ENCODE results near the gene NFIA.
A peak's percentile ranks its signal among the peaks of the same experiment; 100 is the strongest.

Gene NFIA

DNA sequence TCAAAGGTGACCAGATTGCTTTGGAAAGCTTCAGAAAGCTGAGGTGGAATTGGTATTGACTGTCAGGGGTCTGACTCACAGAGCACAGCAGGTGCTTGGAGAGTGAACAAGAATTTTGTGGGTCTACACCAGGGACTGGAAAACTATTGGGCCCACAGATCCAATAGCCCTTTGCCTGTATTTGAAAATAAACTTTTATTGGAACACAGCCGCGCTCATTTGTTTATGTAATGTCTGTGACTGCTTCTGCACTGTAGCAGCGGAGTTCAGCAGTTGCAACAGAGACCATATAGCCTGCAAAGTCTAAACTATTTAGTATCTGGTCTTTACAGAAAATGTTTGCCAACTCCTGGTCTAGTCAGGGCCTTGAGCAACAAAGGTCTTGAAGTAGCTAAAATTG lies 315.6 kb downstream of the NFIA start:
- Histone ChIP-seq H3K4me1 (ENCODE audit: control insufficient read depth in 5 of 5, insufficient read depth in 5 of 5, low read length in 5 of 5) (peaks cover 0 to 26% (median 24%) of the 10 kb centered on the region in 5 donors), H3K27me3 (ENCODE audit: control insufficient read depth in 5 of 5, insufficient read depth in 4 of 5, low read length in 5 of 5) (no peaks in the 10 kb centered on the region), H3K36me3 (ENCODE audit: control insufficient read depth in 5 of 5, insufficient read depth in 5 of 5, low read length in 5 of 5) (no peaks in the 10 kb centered on the region), H3K9ac (ENCODE audit: low read length in 5 of 5) (peak overlapping the region in 1 of 5 donors; percentile 32), H3K4me3 (ENCODE audit: low read depth in 1 of 5, low read length in 5 of 5) (no peak overlapping the region), H3K9me3 (ENCODE audit: control insufficient read depth in 5 of 5, low read length in 5 of 5) (peaks cover 0 to 2% (median 0%) of the 10 kb centered on the region in 5 donors), H3K27ac (ENCODE audit: low read depth, low read length) (peak overlapping the region; percentile 38)

DNA sequence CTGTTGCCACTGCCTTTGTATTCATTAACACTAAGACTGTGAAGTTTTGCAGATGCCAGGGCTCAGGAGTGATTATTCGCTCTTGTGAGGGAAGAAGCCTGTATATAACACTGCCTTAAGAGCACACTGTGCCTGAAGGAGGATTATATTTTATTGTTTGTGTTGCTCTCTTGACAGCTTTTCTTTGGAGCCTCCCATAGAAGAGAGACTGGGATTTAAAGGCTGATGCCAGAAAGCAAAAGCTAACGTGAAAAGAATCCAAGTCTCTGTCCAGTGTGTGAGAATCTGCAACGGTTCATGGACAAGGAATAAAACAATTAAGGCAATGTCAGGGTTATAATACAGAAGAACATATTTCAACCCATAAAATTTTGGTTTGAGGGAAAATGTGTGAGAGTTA lies 316.8 kb downstream of the NFIA start:
- Histone ChIP-seq H3K36me3 (ENCODE audit: control insufficient read depth in 5 of 5, insufficient read depth in 5 of 5, low read length in 5 of 5) (peaks cover 0 to under 1% (median 0%) of the 10 kb centered on the region in 5 donors), H3K4me1 (ENCODE audit: control insufficient read depth in 5 of 5, insufficient read depth in 5 of 5, low read length in 5 of 5) (peaks cover 0 to 26% (median 25%) of the 10 kb centered on the region in 5 donors), H3K9me3 (ENCODE audit: control insufficient read depth in 5 of 5, low read length in 5 of 5) (peaks cover 0 to 2% (median 0%) of the 10 kb centered on the region in 5 donors), H3K9ac (ENCODE audit: low read length in 5 of 5) (no peak overlapping the region), H3K27ac (ENCODE audit: low read depth, low read length) (peak overlapping the region; percentile 58), H3K27me3 (ENCODE audit: control insufficient read depth in 5 of 5, insufficient read depth in 4 of 5, low read length in 5 of 5) (no peaks in the 10 kb centered on the region), H3K4me3 (ENCODE audit: low read depth in 1 of 5, low read length in 5 of 5) (no peak overlapping the region)

DNA sequence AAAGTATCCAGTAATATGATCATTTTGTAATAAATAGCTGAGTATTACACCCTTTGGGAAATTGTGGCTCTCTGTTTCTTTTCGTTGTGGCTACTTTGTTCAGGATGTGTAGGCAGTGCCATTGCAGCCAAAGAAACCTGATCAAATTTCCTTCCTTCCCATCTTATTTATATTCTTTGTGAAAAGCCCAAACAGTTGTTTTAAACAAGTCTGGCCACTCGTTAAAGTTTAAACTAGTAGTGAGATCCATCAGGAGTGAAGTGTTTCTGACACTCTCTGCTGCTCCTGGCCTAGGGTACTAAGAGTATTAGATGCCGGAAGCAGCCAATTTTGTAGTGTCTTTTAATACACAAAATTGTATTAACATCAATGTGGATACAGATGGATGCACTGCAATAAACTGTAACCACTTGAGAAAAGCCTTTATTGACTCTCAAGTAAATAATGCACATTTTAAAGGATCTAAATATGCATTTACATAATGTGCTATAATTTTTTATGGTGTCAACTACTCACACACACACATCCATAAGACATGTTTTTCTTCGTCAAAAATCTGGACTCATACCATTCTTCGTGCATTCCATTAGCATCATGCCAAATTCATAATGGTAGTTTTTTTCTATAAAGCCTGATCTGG lies 317.9 kb downstream of the NFIA start:
- Histone ChIP-seq H3K4me1 (ENCODE audit: control insufficient read depth in 5 of 5, insufficient read depth in 5 of 5, low read length in 5 of 5) (peaks cover 0 to 26% (median 25%) of the 10 kb centered on the region in 5 donors), H3K36me3 (ENCODE audit: control insufficient read depth in 5 of 5, insufficient read depth in 5 of 5, low read length in 5 of 5) (peaks cover 0 to 5% (median 2%) of the 10 kb centered on the region in 5 donors), H3K27me3 (ENCODE audit: control insufficient read depth in 5 of 5, insufficient read depth in 4 of 5, low read length in 5 of 5) (no peaks in the 10 kb centered on the region), H3K9me3 (ENCODE audit: control insufficient read depth in 5 of 5, low read length in 5 of 5) (no peaks in the 10 kb centered on the region), H3K9ac (ENCODE audit: low read length in 5 of 5) (no peak overlapping the region), H3K4me3 (ENCODE audit: low read depth in 1 of 5, low read length in 5 of 5) (no peak overlapping the region), H3K27ac (ENCODE audit: low read depth, low read length) (peak overlapping the region; percentile 58)

DNA sequence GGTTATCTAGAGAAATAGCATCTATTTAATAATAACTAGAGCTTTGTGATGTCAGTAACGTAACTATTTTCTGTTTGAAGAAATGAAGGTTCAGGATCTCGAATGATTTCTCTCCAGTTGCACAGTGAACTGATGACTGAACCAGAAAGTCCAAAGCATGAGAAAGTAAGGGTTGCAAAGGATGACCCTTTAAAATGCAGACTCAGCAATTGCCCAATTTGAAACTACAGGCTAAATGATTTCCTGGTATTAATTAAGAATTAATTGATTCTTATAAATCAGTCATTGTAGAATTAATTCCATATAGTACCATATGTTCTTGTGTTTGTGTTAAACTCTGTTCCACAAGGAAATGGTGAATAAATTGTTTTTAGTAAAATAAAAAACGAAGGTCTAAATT lies 318.6 kb downstream of the NFIA start:
- Histone ChIP-seq H3K4me1 (ENCODE audit: control insufficient read depth in 5 of 5, insufficient read depth in 5 of 5, low read length in 5 of 5) (peaks cover 0 to 26% (median 25%) of the 10 kb centered on the region in 5 donors), H3K36me3 (ENCODE audit: control insufficient read depth in 5 of 5, insufficient read depth in 5 of 5, low read length in 5 of 5) (peaks cover 0 to 5% (median 2%) of the 10 kb centered on the region in 5 donors), H3K9me3 (ENCODE audit: control insufficient read depth in 5 of 5, low read length in 5 of 5) (no peaks in the 10 kb centered on the region), H3K27me3 (ENCODE audit: control insufficient read depth in 5 of 5, insufficient read depth in 4 of 5, low read length in 5 of 5) (no peaks in the 10 kb centered on the region), H3K27ac (ENCODE audit: low read depth, low read length) (no peak overlapping the region), H3K9ac (ENCODE audit: low read length in 5 of 5) (no peak overlapping the region), H3K4me3 (ENCODE audit: low read depth in 1 of 5, low read length in 5 of 5) (no peak overlapping the region)

DNA sequence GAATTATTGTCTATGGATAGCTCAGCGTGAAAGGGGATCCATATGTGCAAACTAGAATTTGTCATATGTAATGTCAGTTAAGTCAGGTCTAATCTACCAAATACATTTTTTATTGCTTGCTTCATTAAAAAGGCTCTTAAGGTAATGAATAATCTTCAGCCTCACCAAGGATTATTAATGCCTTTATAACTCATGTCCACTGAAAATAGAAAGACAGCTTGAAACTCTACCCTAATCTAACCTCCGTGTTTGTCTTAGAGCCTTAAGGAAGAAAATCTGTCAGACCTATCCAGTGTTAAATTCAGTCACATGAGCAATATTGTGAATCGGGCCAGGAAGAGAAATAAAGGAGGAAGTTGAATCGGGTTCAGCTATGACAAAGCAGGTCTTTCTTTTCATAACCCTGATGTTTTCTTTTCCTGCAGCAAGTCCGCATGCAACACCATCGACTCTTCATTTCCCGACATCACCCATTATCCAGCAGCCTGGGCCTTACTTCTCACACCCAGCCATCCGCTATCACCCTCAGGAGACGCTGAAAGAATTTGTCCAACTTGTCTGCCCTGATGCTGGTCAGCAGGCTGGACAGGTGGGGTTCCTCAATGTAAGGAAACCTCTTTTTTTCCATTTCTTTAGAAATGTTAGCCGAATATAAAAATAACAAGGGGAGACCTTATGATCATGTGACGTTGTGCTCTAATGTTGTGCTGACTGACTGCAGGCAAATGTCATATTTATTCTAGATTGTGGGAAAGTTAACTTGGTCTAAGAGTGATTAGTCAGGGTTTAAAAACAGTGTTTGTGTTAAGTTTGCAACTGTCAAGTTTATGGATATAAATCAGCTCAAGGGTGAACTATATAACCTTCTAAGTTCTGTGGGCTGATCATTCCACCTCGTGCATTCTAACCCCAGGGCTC lies 321.6 kb downstream of the NFIA start:
- Histone ChIP-seq H3K4me3 (ENCODE audit: low read depth in 1 of 5, low read length in 5 of 5) (peak overlapping the region in 1 of 5 donors; percentile 8), H3K4me1 (ENCODE audit: control insufficient read depth in 5 of 5, insufficient read depth in 5 of 5, low read length in 5 of 5) (peaks cover 0 to 22% (median 13%) of the 10 kb centered on the region in 5 donors), H3K9ac (ENCODE audit: low read length in 5 of 5) (no peak overlapping the region), H3K9me3 (ENCODE audit: control insufficient read depth in 5 of 5, low read length in 5 of 5) (no peaks in the 10 kb centered on the region), H3K36me3 (ENCODE audit: control insufficient read depth in 5 of 5, insufficient read depth in 5 of 5, low read length in 5 of 5) (peaks cover 16 to 30% (median 26%) of the 10 kb centered on the region in 5 donors), H3K27ac (ENCODE audit: low read depth, low read length) (no peak overlapping the region), H3K27me3 (ENCODE audit: control insufficient read depth in 5 of 5, insufficient read depth in 4 of 5, low read length in 5 of 5) (no peaks in the 10 kb centered on the region)

DNA sequence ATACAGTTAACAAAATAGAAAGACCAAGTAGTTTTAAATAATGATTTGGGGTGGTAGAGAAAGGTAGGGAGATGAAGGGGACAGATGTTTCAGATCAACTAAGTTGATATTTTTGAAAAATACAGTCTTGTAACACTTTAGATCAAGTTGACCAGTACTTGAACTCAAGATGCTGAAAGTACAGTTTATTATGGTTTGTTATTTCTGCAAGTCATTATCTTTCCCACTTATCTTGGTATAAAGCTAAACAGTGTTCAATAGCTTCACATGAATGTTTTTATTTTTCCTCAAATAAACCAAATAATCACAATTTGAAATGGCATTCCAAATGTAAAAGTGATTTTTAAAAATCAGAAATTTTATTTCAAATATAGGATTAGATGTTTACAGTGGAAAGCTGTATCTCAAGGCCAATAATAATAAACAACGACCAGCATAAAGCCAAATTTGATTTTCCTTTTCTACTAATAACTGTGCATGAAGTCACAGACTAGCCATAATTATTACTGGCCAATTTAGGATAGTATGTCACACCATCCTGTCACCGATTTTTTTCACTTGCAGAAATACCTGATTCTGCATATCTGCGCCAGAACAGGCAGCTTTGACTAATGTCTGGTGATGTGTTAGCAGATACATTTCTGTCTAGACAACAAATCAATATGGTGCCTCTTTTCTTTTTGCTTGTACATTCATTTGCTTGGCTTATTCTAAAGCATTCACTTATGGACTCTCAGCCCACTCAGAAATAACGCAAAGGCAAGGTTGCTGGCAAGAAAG lies 322.4 kb downstream of the NFIA start:
- Histone ChIP-seq H3K9me3 (ENCODE audit: control insufficient read depth in 5 of 5, low read length in 5 of 5) (no peaks in the 10 kb centered on the region), H3K27me3 (ENCODE audit: control insufficient read depth in 5 of 5, insufficient read depth in 4 of 5, low read length in 5 of 5) (no peaks in the 10 kb centered on the region), H3K4me3 (ENCODE audit: low read depth in 1 of 5, low read length in 5 of 5) (no peak overlapping the region), H3K27ac (ENCODE audit: low read depth, low read length) (no peak overlapping the region), H3K36me3 (ENCODE audit: control insufficient read depth in 5 of 5, insufficient read depth in 5 of 5, low read length in 5 of 5) (peaks cover 16 to 39% (median 33%) of the 10 kb centered on the region in 5 donors), H3K4me1 (ENCODE audit: control insufficient read depth in 5 of 5, insufficient read depth in 5 of 5, low read length in 5 of 5) (peaks cover 0 to 15% (median 4%) of the 10 kb centered on the region in 5 donors), H3K9ac (ENCODE audit: low read length in 5 of 5) (no peak overlapping the region)

DNA sequence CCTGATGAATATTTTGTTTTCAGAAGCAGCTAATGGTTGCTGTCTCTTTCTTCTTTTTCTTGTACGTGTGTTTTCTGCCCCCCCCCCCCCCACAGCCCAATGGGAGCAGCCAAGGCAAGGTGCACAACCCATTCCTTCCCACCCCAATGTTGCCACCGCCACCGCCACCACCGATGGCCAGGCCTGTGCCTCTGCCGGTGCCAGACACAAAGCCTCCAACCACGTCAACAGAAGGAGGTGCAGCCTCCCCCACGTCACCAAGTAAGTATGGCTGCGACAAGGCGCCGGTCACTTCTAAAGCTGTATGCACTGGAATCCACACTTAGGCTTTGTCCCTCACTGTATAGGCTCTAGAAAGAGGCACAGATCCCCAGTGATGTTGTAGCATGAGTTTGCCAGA lies 324.1 kb downstream of the NFIA start:
- peaks cover 19 to 49% (median 43%) of the 10 kb centered on the region in 5 donors for H3K36me3 ChIP-seq (ENCODE audit: control insufficient read depth in 5 of 5, insufficient read depth in 5 of 5, low read length in 5 of 5)
- H3K9me3 ChIP-seq (ENCODE audit: control insufficient read depth in 5 of 5, low read length in 5 of 5) = no peaks in the 10 kb centered on the region
- no peak overlapping the region for H3K9ac ChIP-seq (ENCODE audit: low read length in 5 of 5)
- peaks cover 0 to 9% (median 0%) of the 10 kb centered on the region in 5 donors for H3K4me1 ChIP-seq (ENCODE audit: control insufficient read depth in 5 of 5, insufficient read depth in 5 of 5, low read length in 5 of 5)
- no peaks in the 10 kb centered on the region for H3K27me3 ChIP-seq (ENCODE audit: control insufficient read depth in 5 of 5, insufficient read depth in 4 of 5, low read length in 5 of 5)
- H3K27ac ChIP-seq (ENCODE audit: low read depth, low read length) = no peak overlapping the region
- no peak overlapping the region for H3K4me3 ChIP-seq (ENCODE audit: low read depth in 1 of 5, low read length in 5 of 5)

DNA sequence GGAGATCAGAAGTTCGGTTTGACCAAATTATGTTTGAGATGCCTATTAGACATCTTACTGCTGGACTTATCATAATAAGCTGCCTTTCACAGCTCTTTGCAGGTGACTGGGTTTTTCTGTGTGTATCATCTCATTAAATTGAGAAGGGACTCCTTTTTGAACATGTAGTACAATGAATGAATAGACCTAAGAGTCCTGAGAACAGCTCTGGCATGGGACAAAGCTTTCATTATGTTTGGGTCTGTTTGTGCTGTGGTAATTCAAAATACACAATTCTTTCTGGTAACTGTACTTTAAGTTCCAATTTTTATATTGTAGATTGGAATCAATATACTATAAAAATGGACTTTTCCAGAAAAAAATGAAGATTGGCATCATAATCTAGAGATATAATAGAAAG lies 330.2 kb downstream of the NFIA start:
- Histone ChIP-seq H3K4me3 (ENCODE audit: low read depth in 1 of 5, low read length in 5 of 5) (no peak overlapping the region), H3K27ac (ENCODE audit: low read depth, low read length) (no peak overlapping the region), H3K36me3 (ENCODE audit: control insufficient read depth in 5 of 5, insufficient read depth in 5 of 5, low read length in 5 of 5) (peaks cover 17 to 41% (median 36%) of the 10 kb centered on the region in 5 donors), H3K27me3 (ENCODE audit: control insufficient read depth in 5 of 5, insufficient read depth in 4 of 5, low read length in 5 of 5) (no peaks in the 10 kb centered on the region), H3K9ac (ENCODE audit: low read length in 5 of 5) (no peak overlapping the region), H3K9me3 (ENCODE audit: control insufficient read depth in 5 of 5, low read length in 5 of 5) (no peaks in the 10 kb centered on the region), H3K4me1 (ENCODE audit: control insufficient read depth in 5 of 5, insufficient read depth in 5 of 5, low read length in 5 of 5) (no peaks in the 10 kb centered on the region)

DNA sequence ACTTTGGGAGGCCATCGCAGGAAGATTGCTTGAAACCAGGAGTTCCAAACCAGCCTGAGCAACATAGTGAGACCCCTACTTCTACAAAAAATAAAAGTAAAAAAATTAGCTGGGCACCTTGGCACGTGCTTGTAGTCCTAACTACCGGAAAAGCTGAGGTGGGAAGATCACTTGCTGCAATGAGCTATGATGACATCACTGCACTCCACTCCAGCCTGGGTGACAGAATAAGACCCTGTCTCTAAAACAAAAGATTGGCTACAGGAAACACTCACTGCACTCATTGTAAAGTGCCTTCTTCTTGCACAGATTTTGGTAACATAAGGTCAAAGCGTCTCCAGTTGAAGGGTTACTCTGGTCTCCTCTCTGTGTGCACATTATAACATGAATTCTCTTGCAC lies 336.8 kb downstream of the NFIA start:
- Histone ChIP-seq H3K9ac (ENCODE audit: low read length in 5 of 5) (no peak overlapping the region), H3K4me1 (ENCODE audit: control insufficient read depth in 5 of 5, insufficient read depth in 5 of 5, low read length in 5 of 5) (peaks cover 0 to 10% (median 0%) of the 10 kb centered on the region in 5 donors), H3K27me3 (ENCODE audit: control insufficient read depth in 5 of 5, insufficient read depth in 4 of 5, low read length in 5 of 5) (no peaks in the 10 kb centered on the region), H3K36me3 (ENCODE audit: control insufficient read depth in 5 of 5, insufficient read depth in 5 of 5, low read length in 5 of 5) (peaks cover 5 to 15% (median 9%) of the 10 kb centered on the region in 5 donors), H3K9me3 (ENCODE audit: control insufficient read depth in 5 of 5, low read length in 5 of 5) (no peaks in the 10 kb centered on the region), H3K4me3 (ENCODE audit: low read depth in 1 of 5, low read length in 5 of 5) (no peak overlapping the region), H3K27ac (ENCODE audit: low read depth, low read length) (no peak overlapping the region)
